ENCODE measurements around the gene MAST3. TPM values are rescaled to one million over a fixed set of nuclear protein-coding genes. Genes with fewer than 3 reads are reported as not detected.
A peak's percentile ranks its signal among the peaks of the same experiment; 100 is the strongest.
"Not testable (repeated sequence)": the region's sequence is repeated elsewhere in the genome, so short reads cannot be mapped to it uniquely, and the experiment has no call there.

The MAST3 gene
- total and polyA plus RNA-seq, 8 donors = 13.7 to 27.5 (median 23.6) TPM

GRCh38 chr19:18083929-18084684 lies 13.5 kb upstream of the MAST3 start:
- DNase-seq = no peak
- no peaks in the 10 kb centered on the region for H3K4me1 ChIP-seq
- no peak for FAIRE-seq
- H3K27me3 ChIP-seq = no peaks in the 10 kb centered on the region
- H3K27ac ChIP-seq = no peak overlapping the region
- no peak overlapping the region for H3K4me3 ChIP-seq
- intact Hi-C loops (cut with DNase I) = no loop called here
- H3K9me3 ChIP-seq = no peaks in the 10 kb centered on the region
- no peak for ATAC-seq
- WGBS, 2 donors = 49 to 71% methylated on average over 8 of the region's 8 CpGs
- TF ChIP-seq CTCF (IDR thresholded peaks at IDR 0.05) = no peak
- H3K36me3 ChIP-seq = no peaks in the 10 kb centered on the region

- Histone ChIP-seq H3K9me3 (no peaks in the 10 kb centered on the region), H3K4me3 (no peak overlapping the region), H3K27me3 (no peaks in the 10 kb centered on the region), H3K36me3 (no peaks in the 10 kb centered on the region), H3K4me1 (no peaks in the 10 kb centered on the region), H3K27ac (no peak overlapping the region)
- TF ChIP-seq CTCF (IDR thresholded peaks at IDR 0.05) = no peak
- intact Hi-C loops (cut with DNase I) = no loop called here
- DNase-seq (no peak), ATAC-seq (no peak), FAIRE-seq (no peak)
- 83 to 84% methylated on average over 8 of the region's 8 CpGs for WGBS, 2 donors
Measured at GRCh38 chr19:18085702-18086457, 11.7 kb upstream of the MAST3 start.

- ATAC-seq (peak in 3 of 4 donors; percentile 21 to 50 (median 32)), FAIRE-seq (no peak), DNase-seq (no peak)
- Histone ChIP-seq H3K4me3 (peak within 1 kb of the TSS in 1 of 4 donors; percentile 22), H3K4me1 (no peaks in the 10 kb centered on the region), H3K27me3 (no peaks in the 10 kb centered on the region), H3K36me3 (no peaks in the 10 kb centered on the region), H3K9me3 (no peaks in the 10 kb centered on the region), H3K27ac (peak within 1 kb of the TSS in 1 of 4 donors; percentile 23)
- no peak for TF ChIP-seq CTCF (IDR thresholded peaks at IDR 0.05)
- WGBS, 2 donors = 52 to 66% methylated on average over 12 of the region's 12 CpGs
- intact Hi-C loops (cut with DNase I) = no loop called here
Measured at GRCh38 chr19:18086590-18087138, 10.9 kb upstream of the MAST3 start, which contains the start of gene IL12RB1. IL12RB1 (minus strand) TSS chr19:18086934; CDS start chr19:18086823, 111 bp downstream.

GRCh38 chr19:18089096-18089541 lies 8.5 kb upstream of the MAST3 start:
- H3K9me3 ChIP-seq; H3K4me3 ChIP-seq; H3K4me1 ChIP-seq; H3K27me3 ChIP-seq; FAIRE-seq; H3K36me3 ChIP-seq; intact Hi-C loops (cut with DNase I); DNase-seq: not testable (repeated sequence)
- peak overlapping the region in 1 of 4 donors; percentile 17 for H3K27ac ChIP-seq
- peak in 2 of 4 donors; percentile 39 to 48 for ATAC-seq
- WGBS, 2 donors = 53 to 65% methylated on average over 11 of the region's 11 CpGs

- Histone ChIP-seq H3K4me1 (no peaks in the 10 kb centered on the region), H3K4me3 (no peak overlapping the region), H3K27me3 (no peaks in the 10 kb centered on the region), H3K36me3 (no peaks in the 10 kb centered on the region), H3K27ac (peak overlapping the region in 2 of 4 donors; percentile 5 to 17), H3K9me3 (no peaks in the 10 kb centered on the region)
- WGBS, 2 donors = 78 to 89% methylated on average over 5 of the region's 5 CpGs
- DNase-seq = no peak
- intact Hi-C loops (cut with DNase I) = no loop called here
- FAIRE-seq = no peak
- no peak for ATAC-seq
- no peak for TF ChIP-seq CTCF (IDR thresholded peaks at IDR 0.05)
Measured at GRCh38 chr19:18089726-18090125, 7.9 kb upstream of the MAST3 start.

Measured in pancreas (tissue), 10 donors.